ENCODE measurements around the gene EBPL.
A peak's percentile ranks its signal among the peaks of the same experiment; 100 is the strongest.

The EBPL gene

GRCh38 chr13:49655906-49656305 is 35.4 kb downstream of the EBPL start:
- DNase-seq (ENCODE audit: insufficient read length, low spot score) (no peak), FAIRE-seq (peak; percentile 92)
- no peak for TF ChIP-seq CTCF (IDR thresholded peaks at IDR 0.05; ENCODE audit: insufficient read depth, missing control alignments)

- FAIRE-seq (no peak), DNase-seq (ENCODE audit: insufficient read length, low spot score) (no peak)
- TF ChIP-seq CTCF (IDR thresholded peaks at IDR 0.05; ENCODE audit: insufficient read depth, missing control alignments) = no peak
Observed at GRCh38 chr13:49654011-49654410, 37.3 kb downstream of the EBPL start.

GRCh38 chr13:49653478-49653877 is 37.8 kb downstream of the EBPL start:
- no peak for TF ChIP-seq CTCF (IDR thresholded peaks at IDR 0.05; ENCODE audit: insufficient read depth, missing control alignments)
- FAIRE-seq = peak; percentile 35
- DNase-seq (ENCODE audit: insufficient read length, low spot score) = no peak

- DNase-seq (ENCODE audit: insufficient read length, low spot score) (peak; percentile 62), FAIRE-seq (peak; percentile 73)
- TF ChIP-seq CTCF (IDR thresholded peaks at IDR 0.05; ENCODE audit: insufficient read depth, missing control alignments) = peak; percentile 67
Observed at GRCh38 chr13:49652355-49653305, 38.7 kb downstream of the EBPL start.

GRCh38 chr13:49651570-49652354 is 39.5 kb downstream of the EBPL start:
- no peak for TF ChIP-seq CTCF (IDR thresholded peaks at IDR 0.05; ENCODE audit: insufficient read depth, missing control alignments)
- DNase-seq (ENCODE audit: insufficient read length, low spot score) (no peak), FAIRE-seq (no peak)

- no peak for TF ChIP-seq CTCF (IDR thresholded peaks at IDR 0.05; ENCODE audit: insufficient read depth, missing control alignments)
- DNase-seq (ENCODE audit: insufficient read length, low spot score) = no peak
- FAIRE-seq = no peak
Observed at GRCh38 chr13:49649963-49650312, 41.3 kb downstream of the EBPL start.

Measured in D721Med (cell line).